GM19328 (cell line): ENCODE measurements around the gene CEP89.
"Not testable (repeated sequence)": the region's sequence is repeated elsewhere in the genome, so short reads cannot be mapped to it uniquely, and the experiment has no call there.

Experiments
- ATAC-seq: cut with Tn5 transposase; IDR thresholded peaks from one replicate; pipeline ENCODE4 v1.9.1; 2021; ENCODE audit warnings: mild to moderate bottlenecking, moderate library complexity; ENCODE audit not compliant: unreplicated experiment

Gene CEP89

DNA sequence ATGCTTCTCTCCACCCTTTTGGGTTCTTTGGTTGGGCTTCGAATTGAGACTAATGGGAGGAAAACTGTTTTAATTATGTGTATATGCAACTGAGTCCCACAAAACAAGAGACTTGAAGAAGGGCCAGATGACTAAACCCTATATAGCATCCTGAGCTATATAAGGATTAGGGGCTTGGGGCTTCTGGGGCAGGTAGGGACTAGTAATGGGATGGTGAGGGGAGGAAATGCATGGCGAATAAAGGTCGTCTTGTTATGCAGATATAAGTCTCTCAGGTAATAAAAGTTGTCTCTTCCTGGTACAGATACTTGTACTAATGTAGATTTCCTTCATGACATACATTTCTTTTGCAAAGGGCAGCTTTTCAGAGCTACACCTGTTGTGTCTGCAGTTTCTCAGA, 99.4 kb downstream of the CEP89 start:
- no peak for ATAC-seq

- no peak for ATAC-seq
These were observed 100.7 kb downstream of the CEP89 start for GRCh38 chr19:32870981-32871451.

GRCh38 chr19:32869966-32870573, 101.7 kb downstream of the CEP89 start:
- no peak for ATAC-seq

DNA sequence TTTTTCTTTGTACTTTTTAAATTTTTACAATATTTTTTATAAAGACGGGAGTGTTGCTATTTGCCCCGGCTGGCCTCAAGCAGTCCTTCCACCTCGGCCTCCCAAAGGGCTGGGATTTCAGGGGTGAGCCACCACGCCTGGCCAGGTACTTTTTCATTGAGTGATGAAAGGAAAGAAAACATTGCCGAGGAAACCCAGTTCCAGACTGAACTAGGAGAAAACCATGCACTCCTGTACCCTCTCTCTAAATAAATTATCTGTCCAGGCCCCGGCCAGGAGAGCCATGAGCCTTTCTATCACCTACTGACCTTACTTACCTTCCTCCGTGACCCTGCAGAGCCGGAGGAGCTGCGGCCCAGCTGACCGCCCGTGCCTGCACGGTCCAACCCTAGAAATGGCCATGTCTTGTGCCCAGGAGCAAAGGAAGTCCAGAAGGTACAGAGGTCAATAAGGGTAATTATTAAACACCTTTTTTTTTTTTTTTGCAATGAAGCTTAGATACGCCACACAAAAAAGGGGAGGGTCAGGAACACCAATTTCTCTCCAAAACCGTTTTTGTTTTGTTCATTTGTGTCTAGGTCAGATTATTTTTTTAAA, 102.3 kb downstream of the CEP89 start, which contains the start of gene SLC7A9:
Gene SLC7A9, minus strand, starts transcription at position 399 of the 597 bp plus-strand sequence. CDS start 1,233 bp downstream, outside the sequence.
- no peak for ATAC-seq

- ATAC-seq, result no peak
These were observed 103.4 kb downstream of the CEP89 start for GRCh38 chr19:32868206-32868950.

DNA sequence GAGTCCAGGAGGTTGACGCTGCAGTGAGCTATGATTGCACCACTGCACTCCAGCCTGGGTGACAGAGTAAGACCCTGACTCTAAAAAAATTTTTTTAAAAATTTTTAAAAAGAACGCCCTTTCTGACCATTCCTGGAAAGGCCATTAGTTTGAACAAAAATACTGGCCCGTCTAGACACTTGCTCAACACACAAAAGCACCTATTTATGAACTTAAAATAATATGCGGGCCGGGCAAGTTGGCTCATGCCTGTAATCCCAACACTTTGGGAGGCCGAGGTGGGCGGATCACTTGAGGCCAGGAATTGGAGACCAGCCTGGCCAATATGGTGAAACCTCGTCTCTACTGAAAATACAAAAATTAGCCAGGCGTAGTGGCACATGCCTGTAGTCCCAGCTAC, 104.3 kb downstream of the CEP89 start:
- ATAC-seq, result not testable (repeated sequence)

- no peak for ATAC-seq
These were observed 105.0 kb downstream of the CEP89 start for GRCh38 chr19:32866564-32867265.

DNA sequence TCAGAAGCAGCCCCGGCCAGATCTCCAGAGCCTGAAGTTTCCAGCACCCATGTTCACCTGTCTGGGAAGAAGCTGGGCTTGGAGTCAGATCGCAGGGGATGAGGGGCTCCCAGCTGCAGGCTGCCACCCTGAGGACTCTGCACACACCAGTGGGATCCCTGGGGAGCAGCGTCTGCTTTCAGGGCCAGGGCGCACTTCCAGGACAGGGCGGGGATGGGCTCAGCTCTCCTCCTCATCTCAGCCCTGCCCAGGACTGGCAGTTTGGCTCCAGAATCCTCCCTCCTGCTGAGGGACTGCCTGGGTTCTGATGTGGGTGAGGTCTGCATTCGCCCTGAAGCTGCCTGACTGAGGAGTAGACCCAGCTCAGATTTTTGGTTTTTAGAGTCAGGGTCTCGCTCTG, 105.7 kb downstream of the CEP89 start:
- no peak for ATAC-seq

GRCh38 chr19:32865326-32865725, 106.4 kb downstream of the CEP89 start:
- ATAC-seq, result no peak

- no peak for ATAC-seq
These were observed 107.3 kb downstream of the CEP89 start for GRCh38 chr19:32864318-32865007.

- ATAC-seq, result no peak
These were observed 107.9 kb downstream of the CEP89 start for GRCh38 chr19:32863841-32864240.

DNA sequence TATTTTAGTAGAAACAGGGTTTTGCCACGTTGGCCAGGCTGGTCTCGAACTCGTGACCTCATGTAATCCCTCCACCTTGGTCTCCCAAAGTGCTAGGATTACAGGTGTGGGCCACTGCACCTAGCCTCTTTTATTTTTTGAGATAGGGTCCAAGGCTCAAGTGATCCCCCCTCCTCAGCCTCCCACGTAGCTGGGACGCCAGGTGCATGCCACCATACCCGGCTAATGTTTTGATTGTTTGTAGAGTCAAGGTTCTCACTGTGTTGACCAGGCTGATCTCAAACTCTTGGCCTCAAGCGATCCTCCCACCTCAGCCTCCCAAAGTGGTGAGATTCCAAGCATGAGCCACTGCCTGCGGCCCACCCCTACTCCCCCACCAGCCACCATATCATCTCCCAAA, 108.5 kb downstream of the CEP89 start:
- ATAC-seq, result no peak

DNA sequence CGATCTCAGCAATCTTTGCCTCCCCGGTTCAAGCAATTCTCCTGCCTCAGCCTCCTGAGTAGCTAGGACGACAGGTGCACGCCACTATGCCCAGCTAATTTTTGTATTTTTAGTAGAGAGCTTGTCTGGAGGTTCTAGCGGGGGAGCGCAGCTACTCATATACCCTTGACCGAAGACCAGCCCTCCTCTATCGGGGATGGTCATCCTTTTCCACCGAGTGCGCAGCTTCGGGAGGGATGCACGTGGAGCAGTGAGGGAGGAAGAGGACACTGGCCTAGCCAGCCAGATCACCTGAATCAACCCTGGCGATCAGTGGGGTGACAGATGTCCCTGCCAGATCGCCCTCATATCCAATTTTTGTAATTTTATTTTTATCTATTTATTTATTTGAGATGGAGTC, 109.0 kb downstream of the CEP89 start:
- ATAC-seq, result no peak

DNA sequence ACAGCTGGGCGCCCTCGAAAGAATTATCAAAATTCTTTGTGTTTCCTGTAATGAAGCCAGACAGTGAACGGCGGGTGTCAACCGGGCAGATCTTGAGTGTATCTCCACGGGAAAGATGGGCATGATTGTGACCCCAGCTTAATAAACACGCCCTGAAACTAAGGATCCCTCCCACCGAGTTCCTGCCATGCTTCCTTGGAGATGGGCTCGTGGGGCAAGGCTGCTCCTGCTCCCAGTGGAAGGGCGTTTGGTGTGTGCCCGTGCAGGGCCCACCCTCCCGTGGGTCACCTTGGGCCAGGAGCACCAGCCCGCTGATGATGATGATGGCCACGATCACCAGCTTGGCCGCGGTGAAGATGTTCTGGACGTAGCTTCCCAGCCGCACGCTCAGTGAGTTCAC, 109.6 kb downstream of the CEP89 start:
- no peak for ATAC-seq

GRCh38 chr19:32861596-32861995, 110.2 kb downstream of the CEP89 start:
- ATAC-seq, result no peak

DNA sequence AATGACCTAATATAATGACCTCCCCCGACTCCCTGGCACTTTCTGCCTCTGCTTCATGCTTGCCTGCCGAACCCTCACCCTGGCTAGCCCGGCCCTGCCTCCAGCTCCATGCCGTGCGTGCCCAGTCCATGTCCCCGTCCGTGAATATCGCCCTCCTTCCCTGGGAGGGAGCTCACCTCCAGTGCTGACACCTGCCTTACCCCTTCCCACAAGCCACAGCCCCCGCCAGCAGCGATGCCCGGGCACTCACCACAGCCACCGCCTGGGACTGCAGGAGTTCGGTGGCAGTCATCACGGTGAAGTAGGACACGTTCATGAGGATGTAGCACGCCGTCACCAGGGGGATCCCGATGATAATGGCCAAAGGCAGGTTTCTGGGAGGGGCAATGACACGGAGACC, 112.2 kb downstream of the CEP89 start:
- ATAC-seq, result no peak

GRCh38 chr19:32858559-32858958, 113.2 kb downstream of the CEP89 start:
- no peak for ATAC-seq

DNA sequence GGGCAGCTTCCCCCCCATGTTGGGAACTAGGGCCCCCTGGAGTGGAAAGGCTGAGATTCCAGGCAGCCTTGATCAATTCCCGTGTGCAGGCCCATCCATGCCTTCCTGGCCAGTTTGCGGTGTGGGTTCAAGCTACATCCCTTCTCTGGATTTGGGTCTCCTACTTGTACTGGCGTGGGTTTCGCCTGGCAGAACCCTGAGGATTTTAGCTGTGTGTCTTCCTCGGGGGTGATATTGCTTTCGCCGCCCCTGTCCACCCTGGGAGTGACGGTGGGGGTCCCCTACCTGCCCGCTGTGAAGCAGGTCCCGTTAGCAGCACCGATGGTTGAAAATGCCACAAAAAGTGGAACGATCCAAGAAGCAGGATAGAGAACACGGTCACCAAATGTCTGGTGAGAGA, 113.6 kb downstream of the CEP89 start:
- ATAC-seq, result no peak

GRCh38 chr19:32857584-32857983, 114.2 kb downstream of the CEP89 start:
- no peak for ATAC-seq

GRCh38 chr19:32856818-32857217, 114.9 kb downstream of the CEP89 start:
- ATAC-seq, result not testable (repeated sequence)

DNA sequence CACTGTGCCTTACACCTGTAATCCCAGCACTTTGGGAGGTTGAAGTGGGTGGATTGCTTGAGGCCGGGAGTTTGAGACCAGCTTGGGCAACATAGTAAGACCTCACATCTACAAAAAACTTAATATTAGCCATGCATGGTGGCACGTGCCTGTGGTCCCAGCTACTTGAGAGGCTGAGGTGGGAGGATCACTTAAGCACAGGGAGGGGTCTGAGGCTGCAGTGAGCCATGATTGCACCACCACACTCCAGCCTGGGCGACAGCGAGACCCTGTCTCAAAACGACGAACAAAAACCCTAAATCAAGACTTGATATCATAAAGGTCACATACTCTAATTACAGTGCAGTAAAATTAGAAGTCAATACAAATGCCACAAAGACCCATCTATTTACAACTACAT, 119.5 kb downstream of the CEP89 start:
- ATAC-seq, result no peak
